Calu3 (cell line): ENCODE data around the gene SPATS2. TPM values are rescaled to one million over a fixed set of nuclear protein-coding genes. Genes with fewer than 3 reads are reported as not detected.

Source experiments
- BruUV-seq: library from RNA; stranded (reverse); fragments of 400-500 nt; replicated peaks from 2 replicates; lab custom pipeline; 2021; lab: Mats Ljungman, UMichigan
- CTCF ChIA-PET: fragments of 300-600 bp; sonication (Branson Sonifier 250); formaldehyde crosslinking; loops from one replicate; lab custom pipeline; 2022; ENCODE audit warnings: antibody characterized with exemption; lab: Charles Lee
- DNase-seq: peaks from one replicate; pipeline ENCODE4 v3.0.0; 2022
- H3K27ac Mint-ChIP-seq: one replicate; pipeline ENCODE4 v1.8.0; 2022; ENCODE audit warnings: mixed read lengths; ENCODE audit not compliant: unreplicated experiment
- H3K27me3 Mint-ChIP-seq: one replicate; pipeline ENCODE4 v1.8.0; 2022; ENCODE audit warnings: mixed read lengths; ENCODE audit not compliant: unreplicated experiment
- H3K36me3 Mint-ChIP-seq: one replicate; pipeline ENCODE4 v1.8.0; 2022; ENCODE audit warnings: mild to moderate bottlenecking, moderate library complexity, mixed read lengths; ENCODE audit not compliant: insufficient read depth, unreplicated experiment
- H3K4me1 Mint-ChIP-seq: one replicate; pipeline ENCODE4 v1.8.0; 2022; ENCODE audit warnings: mild to moderate bottlenecking, low read depth, mixed read lengths; ENCODE audit not compliant: unreplicated experiment
- H3K4me3 Mint-ChIP-seq: one replicate; pipeline ENCODE4 v1.8.0; 2022; ENCODE audit warnings: mild to moderate bottlenecking, low read depth, moderate library complexity, mixed read lengths; ENCODE audit not compliant: unreplicated experiment
- H3K9me3 Mint-ChIP-seq: one replicate; pipeline ENCODE4 v1.8.0; 2022; ENCODE audit warnings: low read depth, mixed read lengths; ENCODE audit not compliant: unreplicated experiment
- intact Hi-C: fragments of 100-400 bp; cut with micrococcal nuclease; formaldehyde crosslinking; loops from one replicate; pipeline ENCODE4 v1.10.0; 2022; ENCODE audit not compliant: unreplicated experiment
- total RNA-seq: library from RNA; stranded (reverse); gene quantifications from 2 replicates; pipeline ENCODE4 v1.2.3, GENCODE V29; 2022
- TF ChIP-seq, protein P1 (sequence below): fragments of 200-600 bp; IDR thresholded peaks from one replicate; pipeline ENCODE4 v1.8.0; 2022; ENCODE audit warnings: antibody characterized with exemption; ENCODE audit not compliant: unreplicated experiment

SPATS2 gene
- total RNA-seq, 1 experiment from 2014 or later = 23.2 TPM

GRCh38 chr12:49548481-49548821, 181.2 kb downstream of the SPATS2 start:
- DNase-seq = no peak
- Mint-ChIP-seq H3K36me3 (peaks cover 5% of the 10 kb centered on the region), H3K4me3 (no peak overlapping the region), H3K27ac (no peak overlapping the region), H3K4me1 (no peaks in the 10 kb centered on the region), H3K27me3 (peaks cover 66% of the 10 kb centered on the region), H3K9me3 (no peaks in the 10 kb centered on the region)
- TF ChIP-seq, protein P1, sequence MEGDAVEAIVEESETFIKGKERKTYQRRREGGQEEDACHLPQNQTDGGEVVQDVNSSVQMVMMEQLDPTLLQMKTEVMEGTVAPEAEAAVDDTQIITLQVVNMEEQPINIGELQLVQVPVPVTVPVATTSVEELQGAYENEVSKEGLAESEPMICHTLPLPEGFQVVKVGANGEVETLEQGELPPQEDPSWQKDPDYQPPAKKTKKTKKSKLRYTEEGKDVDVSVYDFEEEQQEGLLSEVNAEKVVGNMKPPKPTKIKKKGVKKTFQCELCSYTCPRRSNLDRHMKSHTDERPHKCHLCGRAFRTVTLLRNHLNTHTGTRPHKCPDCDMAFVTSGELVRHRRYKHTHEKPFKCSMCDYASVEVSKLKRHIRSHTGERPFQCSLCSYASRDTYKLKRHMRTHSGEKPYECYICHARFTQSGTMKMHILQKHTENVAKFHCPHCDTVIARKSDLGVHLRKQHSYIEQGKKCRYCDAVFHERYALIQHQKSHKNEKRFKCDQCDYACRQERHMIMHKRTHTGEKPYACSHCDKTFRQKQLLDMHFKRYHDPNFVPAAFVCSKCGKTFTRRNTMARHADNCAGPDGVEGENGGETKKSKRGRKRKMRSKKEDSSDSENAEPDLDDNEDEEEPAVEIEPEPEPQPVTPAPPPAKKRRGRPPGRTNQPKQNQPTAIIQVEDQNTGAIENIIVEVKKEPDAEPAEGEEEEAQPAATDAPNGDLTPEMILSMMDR = no peak
- CTCF ChIA-PET = no interaction called here
- intact Hi-C loops = no loop called here
- no TSS peak for BruUV-seq

DNA sequence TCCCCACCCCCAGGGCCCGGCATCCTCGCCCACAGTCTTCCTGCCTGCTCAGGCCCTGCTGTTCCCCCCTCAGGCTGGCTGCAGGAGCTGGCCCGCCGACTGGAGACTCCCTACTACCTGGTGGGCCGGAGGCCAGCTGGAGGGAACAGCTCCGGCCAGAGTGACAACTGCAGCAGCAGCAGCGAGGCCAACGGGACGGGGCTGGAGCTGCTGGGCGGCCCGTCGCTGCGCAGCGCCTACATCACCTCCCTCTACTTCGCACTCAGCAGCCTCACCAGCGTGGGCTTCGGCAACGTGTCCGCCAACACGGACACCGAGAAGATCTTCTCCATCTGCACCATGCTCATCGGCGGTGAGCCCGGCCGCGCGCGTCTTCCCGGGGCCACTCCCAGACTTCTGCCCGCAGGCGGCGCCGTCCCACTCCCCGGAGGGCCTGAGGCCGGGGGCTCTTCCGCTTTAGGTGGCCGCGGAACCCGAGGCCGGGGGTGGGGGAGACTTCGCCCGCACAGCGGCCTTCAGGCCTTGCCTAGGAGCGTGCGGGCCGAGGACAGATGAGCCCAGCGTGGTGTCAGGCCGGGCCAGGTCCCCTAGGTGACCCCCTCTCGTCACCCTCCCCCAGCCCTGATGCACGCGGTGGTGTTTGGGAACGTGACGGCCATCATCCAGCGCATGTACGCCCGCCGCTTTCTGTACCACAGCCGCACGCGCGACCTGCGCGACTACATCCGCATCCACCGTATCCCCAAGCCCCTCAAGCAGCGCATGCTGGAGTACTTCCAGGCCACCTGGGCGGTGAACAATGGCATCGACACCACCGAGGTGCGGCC, 181.8 kb downstream of the SPATS2 start:
- no peaks in the 10 kb centered on the region for H3K9me3 Mint-ChIP-seq
- H3K27ac Mint-ChIP-seq = no peak overlapping the region
- peaks cover 5% of the 10 kb centered on the region for H3K36me3 Mint-ChIP-seq
- CTCF ChIA-PET = no interaction called here
- BruUV-seq = no TSS peak
- no peak for DNase-seq
- H3K4me1 Mint-ChIP-seq = no peaks in the 10 kb centered on the region
- intact Hi-C loops = no loop called here
- TF ChIP-seq, protein P1 = no peak
- no peak overlapping the region for H3K4me3 Mint-ChIP-seq
- H3K27me3 Mint-ChIP-seq = peaks cover 66% of the 10 kb centered on the region

GRCh38 chr12:49549735-49550692, 182.8 kb downstream of the SPATS2 start:
- BruUV-seq = no TSS peak
- TF ChIP-seq, protein P1 = no peak
- peaks cover 57% of the 10 kb centered on the region for H3K27me3 Mint-ChIP-seq
- DNase-seq = no peak
- no peaks in the 10 kb centered on the region for H3K4me1 Mint-ChIP-seq
- no peaks in the 10 kb centered on the region for H3K9me3 Mint-ChIP-seq
- CTCF ChIA-PET = no interaction called here
- H3K27ac Mint-ChIP-seq = no peak overlapping the region
- intact Hi-C loops = no loop called here
- peaks cover 11% of the 10 kb centered on the region for H3K36me3 Mint-ChIP-seq
- no peak overlapping the region for H3K4me3 Mint-ChIP-seq

DNA sequence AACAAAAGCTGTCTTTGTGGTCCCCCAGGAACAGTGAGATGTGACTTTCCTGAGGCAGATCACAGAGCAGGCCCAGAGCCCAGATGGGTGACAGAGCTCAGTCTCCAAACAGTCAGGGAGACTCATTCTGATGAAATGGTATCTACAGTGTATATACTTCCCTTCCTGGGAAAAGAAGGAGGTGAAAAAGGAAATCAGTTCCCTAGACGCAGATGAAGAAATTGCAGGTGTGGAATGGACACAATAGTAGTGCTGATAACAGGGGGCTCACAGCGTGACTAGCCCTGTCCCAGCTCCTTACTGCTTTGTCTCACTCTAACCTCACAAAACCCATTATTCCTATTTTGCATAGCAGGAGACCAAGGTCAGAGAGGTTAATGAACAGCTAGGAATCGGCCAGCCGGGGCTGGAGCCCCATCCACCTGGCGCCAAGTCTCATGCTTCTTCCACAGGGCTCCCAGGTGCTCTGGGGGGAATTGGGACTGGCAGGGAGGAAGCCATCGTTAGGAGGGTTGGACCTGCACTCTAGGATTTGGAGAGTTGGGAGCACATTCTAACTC, 183.5 kb downstream of the SPATS2 start:
- H3K27ac Mint-ChIP-seq = no peak overlapping the region
- TF ChIP-seq, protein P1 = no peak
- no peak overlapping the region for H3K4me3 Mint-ChIP-seq
- DNase-seq = no peak
- CTCF ChIA-PET = no interaction called here
- intact Hi-C loops = no loop called here
- no peaks in the 10 kb centered on the region for H3K9me3 Mint-ChIP-seq
- H3K4me1 Mint-ChIP-seq = no peaks in the 10 kb centered on the region
- peaks cover 11% of the 10 kb centered on the region for H3K36me3 Mint-ChIP-seq
- no TSS peak for BruUV-seq
- H3K27me3 Mint-ChIP-seq = peaks cover 50% of the 10 kb centered on the region
